DOHH2 (cell line): ENCODE results near the gene MAPK12.

Source experiments
- H3F3A ChIP-seq: fragments of 200-600 bp; sonication (generic), shearing (Covaris generic); 2 replicates; pipeline ENCODE4 v1.6.0; 2016; ENCODE audit warnings: antibody characterized with exemption, mild to moderate bottlenecking; ENCODE audit not compliant: control insufficient read depth, insufficient read depth
- H3K27ac ChIP-seq: fragments of 200-600 bp; sonication (generic); 2 replicates; pipeline ENCODE4 v1.5.1; 2014; ENCODE audit warnings: low read depth, mild to moderate bottlenecking, low read length, moderate library complexity
- H3K27me3 ChIP-seq: fragments of 200-600 bp; sonication (generic); 2 replicates; pipeline ENCODE4 v1.6.1; 2014; ENCODE audit warnings: mild to moderate bottlenecking, low read length, mixed read lengths; ENCODE audit not compliant: control insufficient read depth
- H3K36me3 ChIP-seq: fragments of 200-600 bp; sonication (generic); 2 replicates; pipeline ENCODE4 v1.6.1; 2014; ENCODE audit warnings: mild to moderate bottlenecking, low read length, moderate library complexity, mixed read lengths; ENCODE audit not compliant: control insufficient read depth
- H3K4me1 ChIP-seq: fragments of 200-600 bp; sonication (generic); 2 replicates; pipeline ENCODE4 v1.6.1; 2014; ENCODE audit warnings: mild to moderate bottlenecking, low read length, mixed read lengths; ENCODE audit not compliant: control insufficient read depth
- H3K4me2 ChIP-seq: fragments of 200-600 bp; sonication (generic); 2 replicates; pipeline ENCODE4 v1.6.0; 2014; ENCODE audit warnings: mild to moderate bottlenecking, low read length, moderate library complexity
- H3K4me3 ChIP-seq: fragments of 200-600 bp; sonication (generic); 2 replicates; pipeline ENCODE4 v1.5.1; 2014; ENCODE audit warnings: mild to moderate bottlenecking, low read length, mixed read lengths
- H3K79me2 ChIP-seq: fragments of 200-600 bp; sonication (generic); 2 replicates; pipeline ENCODE4 v1.6.1; 2014; ENCODE audit warnings: mild to moderate bottlenecking, low read length, mixed read lengths; ENCODE audit not compliant: control insufficient read depth
- H3K9me2 ChIP-seq: fragments of 200-600 bp; sonication (generic); replicated peaks from 2 replicates; pipeline ENCODE4 v1.6.1; 2014; ENCODE audit warnings: mild to moderate bottlenecking, low read length, mixed read lengths; ENCODE audit not compliant: control insufficient read depth
- H3K9me3 ChIP-seq: fragments of 200-600 bp; sonication (generic); 2 replicates; pipeline ENCODE4 v1.6.1; 2014; ENCODE audit warnings: antibody characterized with exemption, low read length, mixed read lengths; ENCODE audit not compliant: control insufficient read depth, insufficient read depth
- H4K20me1 ChIP-seq: fragments of 200-600 bp; sonication (generic); 2 replicates; pipeline ENCODE4 v1.6.0; 2014; ENCODE audit warnings: low read depth, mild to moderate bottlenecking, antibody characterized with exemption, low read length, moderate library complexity; ENCODE audit not compliant: control insufficient read depth, insufficient read depth
- CTCF ChIP-seq: fragments of 200-600 bp; sonication (generic); IDR thresholded peaks from one replicate; pipeline ENCODE4 v1.5.1; 2014; ENCODE audit warnings: antibody characterized with exemption, mild to moderate bottlenecking, low read depth, low read length; ENCODE audit not compliant: poor library complexity, severe bottlenecking
- EZH2phosphoT487 ChIP-seq: fragments of 200-600 bp; sonication (generic); IDR thresholded peaks from 2 replicates; pipeline ENCODE4 v1.6.1; 2017; ENCODE audit warnings: borderline replicate concordance, mild to moderate bottlenecking, antibody characterized with exemption, low read length, moderate library complexity, mixed read lengths

MAPK12 gene

DNA sequence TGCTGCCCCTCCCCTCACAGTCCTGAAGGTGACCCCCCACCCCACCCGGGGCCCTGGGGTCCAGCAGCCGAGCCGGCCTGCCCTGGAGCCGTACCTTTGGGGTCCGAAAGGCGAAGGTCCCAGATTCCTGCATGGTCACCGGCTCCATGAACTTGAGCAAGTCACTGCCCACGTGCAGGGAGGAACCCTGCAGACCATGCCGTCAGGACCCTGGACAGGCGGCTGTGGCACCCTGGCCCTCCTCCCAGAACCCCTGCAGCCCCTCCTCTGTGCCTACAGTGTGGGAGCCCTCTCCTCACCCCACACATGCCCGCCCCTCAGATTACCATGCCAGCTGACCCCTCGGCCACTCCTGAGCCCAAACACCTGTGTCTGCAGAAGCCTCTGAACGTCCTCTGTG lies 23.0 kb upstream of the MAPK12 start:
- no peak overlapping the region for H3K4me2 ChIP-seq
- H3K4me1 ChIP-seq = no peaks in the 10 kb centered on the region
- H3K27ac ChIP-seq = no peak overlapping the region
- no peaks in the 10 kb centered on the region for H3F3A ChIP-seq
- TF ChIP-seq CTCF (no peak), EZH2phosphoT487 (no peak)
- peaks cover 78% of the 10 kb centered on the region for H3K36me3 ChIP-seq
- peaks cover 8% of the 10 kb centered on the region for H3K79me2 ChIP-seq
- H3K4me3 ChIP-seq = no peak overlapping the region
- H3K9me2 ChIP-seq = no peaks in the 10 kb centered on the region
- H4K20me1 ChIP-seq = no peaks in the 10 kb centered on the region
- H3K9me3 ChIP-seq = no peaks in the 10 kb centered on the region
- H3K27me3 ChIP-seq = no peaks in the 10 kb centered on the region

GRCh38 chr22:50283821-50284220 lies 22.3 kb upstream of the MAPK12 start:
- H3F3A ChIP-seq = no peaks in the 10 kb centered on the region
- no peaks in the 10 kb centered on the region for H3K4me1 ChIP-seq
- peaks cover 3% of the 10 kb centered on the region; the same call in 1 of the 2 replicates for H3K79me2 ChIP-seq
- TF ChIP-seq EZH2phosphoT487 (no peak), CTCF (no peak)
- no peaks in the 10 kb centered on the region for H3K27me3 ChIP-seq
- no peak overlapping the region for H3K4me3 ChIP-seq
- H3K36me3 ChIP-seq = peaks cover 78% of the 10 kb centered on the region
- no peaks in the 10 kb centered on the region for H3K9me3 ChIP-seq
- H3K4me2 ChIP-seq = no peak overlapping the region
- H3K27ac ChIP-seq = no peak overlapping the region
- no peaks in the 10 kb centered on the region for H4K20me1 ChIP-seq
- H3K9me2 ChIP-seq = no peaks in the 10 kb centered on the region

GRCh38 chr22:50282361-50283155 lies 21.1 kb upstream of the MAPK12 start:
- Histone ChIP-seq H3K36me3 (peaks cover 78% of the 10 kb centered on the region), H3K4me2 (no peak overlapping the region), H3K27me3 (no peaks in the 10 kb centered on the region)

More at GRCh38 chr22:50282361-50283155, 21.1 kb upstream of the MAPK12 start:
- Histone ChIP-seq H3F3A (no peaks in the 10 kb centered on the region), H3K9me2 (no peaks in the 10 kb centered on the region), H3K4me3 (no peak overlapping the region), H3K27ac (no peak overlapping the region), H3K4me1 (no peaks in the 10 kb centered on the region), H4K20me1 (no peaks in the 10 kb centered on the region), H3K9me3 (no peaks in the 10 kb centered on the region), H3K79me2 (no peaks in the 10 kb centered on the region)
- TF ChIP-seq CTCF = no peak
- TF ChIP-seq EZH2phosphoT487 = no peak
